Calu3 (cell line): ENCODE data around the gene GPAM. TPM values are rescaled to one million over a fixed set of nuclear protein-coding genes. Genes with fewer than 3 reads are reported as not detected.
"Not testable (repeated sequence)": the region's sequence is repeated elsewhere in the genome, so short reads cannot be mapped to it uniquely, and the experiment has no call there.

ENCODE experiments used
- BruUV-seq: library from RNA; stranded (reverse); fragments of 400-500 nt; replicated peaks from 2 replicates; lab custom pipeline; 2021; lab: Mats Ljungman, UMichigan
- CTCF ChIA-PET: fragments of 300-600 bp; sonication (Branson Sonifier 250); formaldehyde crosslinking; loops from one replicate; lab custom pipeline; 2022; ENCODE audit warnings: antibody characterized with exemption; lab: Charles Lee
- DNase-seq: peaks from one replicate; pipeline ENCODE4 v3.0.0; 2022
- H3K27ac Mint-ChIP-seq: one replicate; pipeline ENCODE4 v1.8.0; 2022; ENCODE audit warnings: mixed read lengths; ENCODE audit not compliant: unreplicated experiment
- H3K27me3 Mint-ChIP-seq: one replicate; pipeline ENCODE4 v1.8.0; 2022; ENCODE audit warnings: mixed read lengths; ENCODE audit not compliant: unreplicated experiment
- H3K36me3 Mint-ChIP-seq: one replicate; pipeline ENCODE4 v1.8.0; 2022; ENCODE audit warnings: mild to moderate bottlenecking, moderate library complexity, mixed read lengths; ENCODE audit not compliant: insufficient read depth, unreplicated experiment
- H3K4me1 Mint-ChIP-seq: one replicate; pipeline ENCODE4 v1.8.0; 2022; ENCODE audit warnings: mild to moderate bottlenecking, low read depth, mixed read lengths; ENCODE audit not compliant: unreplicated experiment
- H3K4me3 Mint-ChIP-seq: one replicate; pipeline ENCODE4 v1.8.0; 2022; ENCODE audit warnings: mild to moderate bottlenecking, low read depth, moderate library complexity, mixed read lengths; ENCODE audit not compliant: unreplicated experiment
- H3K9me3 Mint-ChIP-seq: one replicate; pipeline ENCODE4 v1.8.0; 2022; ENCODE audit warnings: low read depth, mixed read lengths; ENCODE audit not compliant: unreplicated experiment
- intact Hi-C: fragments of 100-400 bp; cut with micrococcal nuclease; formaldehyde crosslinking; loops from one replicate; pipeline ENCODE4 v1.10.0; 2022; ENCODE audit not compliant: unreplicated experiment
- total RNA-seq: library from RNA; stranded (reverse); gene quantifications from 2 replicates; pipeline ENCODE4 v1.2.3, GENCODE V29; 2022
- TF ChIP-seq, protein P1 (sequence below): fragments of 200-600 bp; IDR thresholded peaks from one replicate; pipeline ENCODE4 v1.8.0; 2022; ENCODE audit warnings: antibody characterized with exemption; ENCODE audit not compliant: unreplicated experiment

The GPAM gene
- total RNA-seq, 1 experiment from 2014 or later = 6.5 TPM

DNA sequence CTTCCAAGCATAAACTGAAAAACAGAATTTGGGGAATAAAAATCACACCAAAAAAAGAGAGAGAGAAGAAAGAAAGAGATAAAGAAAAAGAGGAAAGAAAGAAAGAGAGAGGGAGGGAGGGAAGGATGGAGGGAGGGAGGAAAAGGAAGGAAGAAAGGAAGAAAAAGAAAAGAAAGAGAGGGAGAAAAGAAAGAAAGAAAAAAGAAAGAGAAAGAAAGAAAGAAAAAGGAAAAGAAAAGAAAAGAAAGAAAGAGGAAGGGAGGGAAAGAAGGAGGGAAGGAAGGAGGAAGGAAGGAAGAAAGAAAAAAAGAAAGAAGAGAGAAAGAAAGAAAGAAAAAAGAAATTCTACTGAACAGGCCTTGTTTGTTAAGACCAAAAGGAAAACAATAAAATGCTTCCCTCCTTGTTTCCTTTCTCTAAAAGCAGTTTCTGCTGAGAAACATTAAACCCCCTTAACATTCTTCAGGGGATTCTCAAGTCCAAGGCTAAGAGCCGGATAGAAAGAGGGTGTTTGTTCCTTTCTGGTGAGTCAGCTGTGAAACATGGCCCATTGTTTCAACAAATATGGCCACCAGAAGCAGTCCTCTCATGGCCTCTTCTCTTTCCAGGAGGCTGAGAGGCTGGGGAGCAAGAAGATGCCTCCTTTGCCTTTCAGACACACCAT is 46.9 kb upstream of the GPAM start:
- TF ChIP-seq, protein P1, sequence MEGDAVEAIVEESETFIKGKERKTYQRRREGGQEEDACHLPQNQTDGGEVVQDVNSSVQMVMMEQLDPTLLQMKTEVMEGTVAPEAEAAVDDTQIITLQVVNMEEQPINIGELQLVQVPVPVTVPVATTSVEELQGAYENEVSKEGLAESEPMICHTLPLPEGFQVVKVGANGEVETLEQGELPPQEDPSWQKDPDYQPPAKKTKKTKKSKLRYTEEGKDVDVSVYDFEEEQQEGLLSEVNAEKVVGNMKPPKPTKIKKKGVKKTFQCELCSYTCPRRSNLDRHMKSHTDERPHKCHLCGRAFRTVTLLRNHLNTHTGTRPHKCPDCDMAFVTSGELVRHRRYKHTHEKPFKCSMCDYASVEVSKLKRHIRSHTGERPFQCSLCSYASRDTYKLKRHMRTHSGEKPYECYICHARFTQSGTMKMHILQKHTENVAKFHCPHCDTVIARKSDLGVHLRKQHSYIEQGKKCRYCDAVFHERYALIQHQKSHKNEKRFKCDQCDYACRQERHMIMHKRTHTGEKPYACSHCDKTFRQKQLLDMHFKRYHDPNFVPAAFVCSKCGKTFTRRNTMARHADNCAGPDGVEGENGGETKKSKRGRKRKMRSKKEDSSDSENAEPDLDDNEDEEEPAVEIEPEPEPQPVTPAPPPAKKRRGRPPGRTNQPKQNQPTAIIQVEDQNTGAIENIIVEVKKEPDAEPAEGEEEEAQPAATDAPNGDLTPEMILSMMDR = no peak
- DNase-seq = no peak
- intact Hi-C loops = no loop called here
- no peak overlapping the region for H3K27ac Mint-ChIP-seq
- peaks cover 8% of the 10 kb centered on the region for H3K4me1 Mint-ChIP-seq
- H3K9me3 Mint-ChIP-seq = no peaks in the 10 kb centered on the region
- no peak overlapping the region for H3K4me3 Mint-ChIP-seq
- no TSS peak for BruUV-seq
- H3K27me3 Mint-ChIP-seq = peaks cover 45% of the 10 kb centered on the region
- CTCF ChIA-PET = interaction anchor here (0.6 kb wide), 1 partner anchor 1384 kb away, joined by 8 read pairs; no protein-coding TSS in a partner anchor
- no peaks in the 10 kb centered on the region for H3K36me3 Mint-ChIP-seq

DNA sequence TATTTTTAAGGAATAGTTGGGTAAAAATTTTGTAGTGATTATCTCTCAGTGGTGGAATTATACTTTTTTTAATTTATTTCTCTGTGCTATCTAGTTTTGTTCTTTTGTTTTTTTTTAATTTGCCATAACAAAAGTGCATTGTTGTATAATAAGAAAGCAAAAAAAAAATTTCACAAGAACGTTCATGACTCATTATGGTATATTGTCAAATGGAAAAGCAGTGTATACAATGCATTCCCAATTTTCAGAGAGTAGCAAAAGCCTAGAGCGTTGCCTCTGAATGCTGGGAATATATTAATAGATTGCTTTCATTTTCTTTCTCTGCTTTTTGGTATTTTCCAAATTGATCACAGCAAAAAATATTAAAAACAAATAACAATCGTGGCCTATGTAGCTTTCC is 46.3 kb upstream of the GPAM start:
- H3K4me1 Mint-ChIP-seq = peaks cover 8% of the 10 kb centered on the region
- peaks cover 40% of the 10 kb centered on the region for H3K27me3 Mint-ChIP-seq
- H3K36me3 Mint-ChIP-seq = no peaks in the 10 kb centered on the region
- BruUV-seq = no TSS peak
- CTCF ChIA-PET = no interaction called here
- no peaks in the 10 kb centered on the region for H3K9me3 Mint-ChIP-seq
- H3K4me3 Mint-ChIP-seq = no peak overlapping the region
- no peak for DNase-seq
- intact Hi-C loops = no loop called here
- no peak overlapping the region for H3K27ac Mint-ChIP-seq
- TF ChIP-seq, protein P1 = no peak

DNA sequence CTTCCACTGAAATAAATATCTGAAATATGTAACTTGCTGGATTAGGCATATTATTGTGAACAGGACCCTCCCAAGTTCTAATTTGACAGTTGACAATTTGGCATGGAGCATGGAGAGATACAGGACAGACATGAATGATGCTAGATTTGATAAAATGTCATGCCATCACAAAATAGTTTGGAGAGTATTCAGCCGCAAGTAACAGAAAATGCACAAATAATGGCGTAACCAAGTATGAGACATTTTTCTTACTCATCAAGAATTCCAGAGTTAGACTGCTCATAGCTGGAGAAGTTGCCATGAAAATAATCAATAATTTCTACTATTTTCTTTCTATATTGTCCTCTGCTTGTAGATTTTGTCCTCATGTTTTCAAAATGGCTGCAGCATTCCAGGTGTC is 45.5 kb upstream of the GPAM start:
- DNase-seq = no peak
- Mint-ChIP-seq H3K27ac (no peak overlapping the region), H3K27me3 (peaks cover 32% of the 10 kb centered on the region), H3K9me3 (no peaks in the 10 kb centered on the region), H3K4me1 (peaks cover 8% of the 10 kb centered on the region), H3K36me3 (no peaks in the 10 kb centered on the region), H3K4me3 (no peak overlapping the region)
- CTCF ChIA-PET = no interaction called here
- TF ChIP-seq, protein P1 = no peak
- intact Hi-C loops = no loop called here
- BruUV-seq = no TSS peak

DNA sequence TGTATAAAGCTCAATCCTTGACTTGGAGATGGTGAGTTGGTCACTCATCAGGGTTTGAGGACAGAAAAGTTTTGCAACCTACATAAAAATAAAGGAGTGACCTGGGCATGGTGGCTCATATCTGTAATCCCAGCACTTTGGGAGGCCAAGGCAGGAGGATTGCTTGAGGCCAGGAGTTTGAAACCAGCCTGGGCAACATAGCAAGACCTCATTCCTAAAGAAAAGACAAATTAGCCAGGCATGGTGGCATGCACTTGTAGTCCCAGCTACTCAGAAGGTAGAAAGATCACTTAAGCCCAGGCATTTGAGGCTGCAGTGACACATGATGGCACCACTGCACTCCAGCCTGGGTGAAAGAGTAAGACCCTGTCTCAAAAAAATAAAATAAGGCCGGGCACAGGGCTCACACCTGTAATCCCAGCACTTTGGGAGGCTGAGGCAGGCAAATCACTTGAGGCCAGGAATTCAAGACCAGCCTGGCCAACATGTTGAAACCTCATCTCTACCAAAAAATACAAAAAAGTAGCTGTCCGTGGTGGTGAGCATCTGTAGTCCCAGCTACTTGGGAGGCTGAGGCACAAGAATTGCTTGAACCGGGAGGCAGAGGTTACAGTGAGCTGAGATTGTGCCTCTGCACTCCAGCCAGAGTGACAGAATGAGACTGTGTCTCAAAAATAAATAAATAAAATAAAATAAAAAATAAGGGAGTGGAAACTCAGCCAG is 45.0 kb upstream of the GPAM start:
- H3K4me3 Mint-ChIP-seq, H3K27ac Mint-ChIP-seq, H3K9me3 Mint-ChIP-seq, H3K36me3 Mint-ChIP-seq, CTCF ChIA-PET, H3K4me1 Mint-ChIP-seq, BruUV-seq, intact Hi-C loops, DNase-seq: not testable (repeated sequence)
- peaks cover 28% of the 10 kb centered on the region for H3K27me3 Mint-ChIP-seq
